Suppressor macrophage (primary cell): ENCODE results near the gene ADAM19.

Experiments used
- DNase-seq, 4 experiments: peaks; one replicate each; pipeline ENCODE4 v3.0.0-alpha.2; 2020 to 2022

ADAM19 gene

DNA sequence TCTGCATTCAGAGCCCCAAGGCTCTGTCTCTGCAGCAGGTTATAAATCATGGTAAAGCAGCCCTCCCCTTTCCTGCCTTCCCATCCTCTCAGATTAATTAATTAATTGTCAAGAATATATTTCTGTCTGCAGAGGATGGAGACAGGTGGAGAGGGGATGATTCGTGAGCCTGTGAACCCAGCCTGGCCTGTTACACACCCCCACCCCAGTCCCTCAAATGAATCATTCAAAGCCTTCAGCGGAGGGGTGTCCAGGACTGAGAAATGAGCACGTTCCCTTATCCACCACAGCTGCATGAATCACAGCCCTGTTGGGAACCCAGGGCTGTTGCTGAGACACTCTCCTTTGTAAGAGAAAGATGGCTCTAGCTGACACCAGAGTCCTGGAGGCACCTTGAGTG lies 59.6 kb downstream of the ADAM19 start:
- DNase-seq = no peak

DNA sequence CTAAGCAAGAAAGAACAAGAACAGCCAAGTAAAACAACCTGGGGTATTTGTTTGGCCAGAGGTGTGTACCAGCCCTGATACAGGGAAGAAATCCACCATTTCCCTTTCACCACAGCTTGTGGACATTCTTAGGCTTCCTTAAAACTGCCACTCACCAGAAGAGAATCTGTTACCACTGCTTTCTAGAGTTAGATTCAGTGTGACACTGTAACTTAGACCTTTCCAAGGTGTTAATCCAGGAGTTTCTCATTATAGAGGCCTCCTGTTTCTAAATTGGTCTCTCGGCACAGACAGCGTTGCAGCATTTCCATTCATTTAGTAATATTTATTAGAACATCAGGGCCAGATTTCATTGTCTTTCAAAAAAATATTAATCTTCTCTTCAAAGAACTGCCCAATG lies 60.6 kb downstream of the ADAM19 start:
- no peak for DNase-seq

DNA sequence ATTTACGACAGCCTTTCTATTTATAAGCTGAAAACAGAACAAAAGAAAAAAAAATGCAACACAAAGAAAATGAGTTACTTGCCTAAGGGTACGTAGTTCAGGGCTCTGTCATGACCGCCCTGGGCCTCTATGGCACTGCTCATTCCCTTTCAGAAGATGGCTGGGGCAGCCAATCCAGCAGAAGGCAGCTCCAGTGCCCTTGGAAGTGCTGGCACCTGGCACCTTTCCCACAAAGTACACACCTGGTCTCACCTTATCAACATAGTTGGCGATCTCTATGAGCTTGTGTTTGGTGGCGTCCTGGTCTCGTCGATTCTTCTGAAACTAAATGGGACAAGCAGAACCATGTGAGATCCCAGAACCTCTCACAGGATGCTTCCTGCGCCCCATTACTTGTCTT lies 62.4 kb downstream of the ADAM19 start:
- DNase-seq = no peak

- peak; percentile 85 to 91 (median 90) for DNase-seq
These were observed 63.6 kb downstream of the ADAM19 start for GRCh38 chr5:157511651-157512644.

- DNase-seq = no peak
These were observed 64.9 kb downstream of the ADAM19 start for GRCh38 chr5:157510682-157511081.

DNA sequence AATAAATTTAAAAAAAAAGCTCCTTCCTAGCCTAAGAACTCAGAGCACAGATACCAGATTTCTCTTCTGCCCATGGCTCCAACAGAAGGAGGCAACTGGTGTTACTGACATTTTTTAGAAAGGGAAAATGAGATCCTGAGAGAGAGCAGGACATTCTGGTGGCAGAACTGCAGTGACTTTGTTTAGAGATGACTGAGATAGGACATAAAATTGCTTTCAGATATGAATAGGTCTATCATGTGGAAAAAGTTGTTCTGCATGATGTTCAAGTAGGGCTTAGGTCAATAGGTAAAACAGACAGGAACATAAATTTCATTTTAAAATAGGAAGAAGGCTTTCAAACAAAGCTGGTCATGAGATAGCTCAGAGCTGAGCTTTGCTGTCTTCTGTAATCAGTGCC lies 66.0 kb downstream of the ADAM19 start:
- DNase-seq = no peak

- no peak for DNase-seq
These were observed 66.5 kb downstream of the ADAM19 start for GRCh38 chr5:157509093-157509492.

DNA sequence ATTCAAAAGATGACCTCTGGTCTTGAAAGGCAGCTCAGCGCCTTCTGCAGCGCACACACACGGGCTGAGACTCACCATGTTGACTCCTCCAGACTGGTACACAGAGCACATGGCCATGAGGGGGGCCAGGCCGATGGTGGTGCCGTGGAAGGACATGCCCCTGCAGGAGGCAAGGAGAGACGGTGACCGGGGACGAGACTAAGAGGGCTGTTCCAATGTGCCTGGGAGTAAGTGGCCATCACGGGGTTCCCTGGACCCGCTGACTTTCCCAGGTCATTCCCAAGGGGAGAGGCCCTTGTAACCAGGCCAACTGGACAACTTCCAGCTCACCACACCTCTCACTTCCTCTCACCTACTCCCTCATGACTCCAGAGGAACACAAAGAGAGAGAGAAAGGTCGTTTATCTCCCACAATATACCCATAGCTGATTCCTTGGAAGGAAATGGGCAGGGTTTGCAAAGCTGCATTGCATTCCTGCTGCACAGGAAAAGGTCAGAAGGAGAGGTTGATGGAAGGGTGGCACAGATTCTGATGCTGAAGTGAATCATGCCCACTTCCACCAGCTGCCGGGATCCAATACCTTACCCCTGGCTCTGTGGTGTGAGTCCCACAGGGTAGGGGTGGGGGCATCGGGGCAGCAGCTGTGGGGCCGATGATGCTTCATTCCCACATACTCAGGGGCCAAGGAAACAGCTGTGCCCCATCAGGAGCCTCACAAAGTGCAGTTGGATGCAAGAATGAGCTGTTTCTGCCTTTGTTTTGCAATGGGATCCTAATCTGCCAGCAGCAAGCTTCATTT lies 68.4 kb downstream of the ADAM19 start:
- no peak for DNase-seq

DNA sequence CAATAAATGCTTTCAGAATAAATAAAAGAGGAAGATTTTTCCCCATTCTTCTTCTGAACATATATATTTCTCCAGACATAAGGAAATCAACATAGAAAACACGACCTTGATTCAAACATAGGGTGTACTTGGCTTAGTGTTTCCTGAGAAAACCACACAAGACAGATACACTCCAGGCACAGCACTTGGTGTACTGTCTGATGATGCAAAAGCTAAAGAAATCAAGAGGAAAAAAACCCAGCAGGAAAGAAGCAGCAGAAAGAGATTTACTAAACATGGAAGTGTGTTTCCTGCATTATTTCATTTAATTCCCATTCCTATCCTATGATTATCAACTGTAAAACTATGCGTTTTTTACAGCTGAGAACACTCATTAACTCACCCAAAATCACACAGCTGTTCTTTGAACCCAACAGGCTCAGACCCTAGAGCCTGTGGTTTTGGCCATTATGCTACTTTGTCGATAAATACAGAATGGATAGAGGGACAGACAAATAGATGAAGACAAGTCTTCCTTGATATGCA lies 69.4 kb downstream of the ADAM19 start:
- DNase-seq = no peak

DNA sequence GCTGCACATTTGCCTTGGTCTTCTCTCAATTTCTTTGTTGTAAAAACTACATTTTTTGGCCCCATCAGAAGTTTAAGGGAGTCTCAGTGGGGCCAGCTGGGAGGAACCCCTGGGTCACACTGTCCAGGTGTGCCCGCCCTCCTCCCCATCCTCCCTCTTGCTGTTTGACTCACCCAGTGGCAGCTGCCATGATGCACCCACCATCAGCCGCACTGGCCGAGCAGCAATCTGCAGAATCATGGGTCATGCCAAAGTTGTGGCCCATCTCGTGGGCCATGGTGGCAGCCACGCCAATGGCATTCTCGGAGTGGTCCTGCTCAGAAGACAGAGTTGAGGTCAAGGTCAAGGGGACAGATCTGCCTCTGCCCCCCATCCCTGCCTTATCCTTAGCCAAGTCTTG lies 70.1 kb downstream of the ADAM19 start:
- no peak for DNase-seq

DNA sequence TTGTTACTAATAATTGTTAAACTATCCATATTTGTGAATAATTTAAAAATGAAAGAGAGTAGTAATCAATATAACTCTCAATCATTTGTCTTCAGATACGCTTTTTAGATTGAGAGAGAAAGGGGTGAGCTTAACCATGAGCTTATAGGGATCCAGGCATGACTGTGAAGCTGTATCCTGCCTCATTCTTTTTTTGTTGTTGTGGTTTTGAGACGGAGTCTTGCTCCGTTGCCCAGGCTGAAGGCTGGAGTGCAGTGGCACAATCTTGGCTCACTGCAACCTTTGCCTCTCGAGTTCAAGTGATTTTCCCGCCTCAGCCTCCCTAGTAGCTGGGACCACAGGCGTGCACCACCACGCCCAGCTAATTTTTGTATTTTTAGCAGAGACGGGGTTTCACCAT lies 71.5 kb downstream of the ADAM19 start:
- no peak for DNase-seq

DNA sequence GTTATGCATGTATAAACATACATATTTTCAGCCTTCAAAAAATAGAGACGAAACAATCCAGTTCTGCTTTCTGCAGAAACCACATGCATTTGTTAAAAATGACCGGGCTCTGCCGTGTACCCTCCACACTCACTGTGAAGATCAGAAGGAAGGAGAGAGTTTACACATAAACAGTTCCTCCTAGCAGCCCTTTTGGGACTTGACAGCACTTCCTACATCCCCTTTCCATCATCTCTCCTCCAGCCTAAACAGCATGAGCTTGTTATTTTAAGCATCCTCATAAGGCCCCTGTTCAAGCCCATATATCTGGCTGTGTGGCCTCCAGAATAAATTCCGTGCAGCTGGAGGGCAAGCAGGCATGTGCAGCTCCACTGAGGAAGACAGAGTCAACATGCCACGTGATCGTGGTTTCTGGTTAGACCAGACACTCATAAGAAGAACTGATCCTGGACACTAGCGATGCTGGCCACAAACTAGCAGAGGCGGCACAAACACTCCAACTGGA lies 73.4 kb downstream of the ADAM19 start:
- peak; percentile 70 to 85 (median 78) for DNase-seq

DNA sequence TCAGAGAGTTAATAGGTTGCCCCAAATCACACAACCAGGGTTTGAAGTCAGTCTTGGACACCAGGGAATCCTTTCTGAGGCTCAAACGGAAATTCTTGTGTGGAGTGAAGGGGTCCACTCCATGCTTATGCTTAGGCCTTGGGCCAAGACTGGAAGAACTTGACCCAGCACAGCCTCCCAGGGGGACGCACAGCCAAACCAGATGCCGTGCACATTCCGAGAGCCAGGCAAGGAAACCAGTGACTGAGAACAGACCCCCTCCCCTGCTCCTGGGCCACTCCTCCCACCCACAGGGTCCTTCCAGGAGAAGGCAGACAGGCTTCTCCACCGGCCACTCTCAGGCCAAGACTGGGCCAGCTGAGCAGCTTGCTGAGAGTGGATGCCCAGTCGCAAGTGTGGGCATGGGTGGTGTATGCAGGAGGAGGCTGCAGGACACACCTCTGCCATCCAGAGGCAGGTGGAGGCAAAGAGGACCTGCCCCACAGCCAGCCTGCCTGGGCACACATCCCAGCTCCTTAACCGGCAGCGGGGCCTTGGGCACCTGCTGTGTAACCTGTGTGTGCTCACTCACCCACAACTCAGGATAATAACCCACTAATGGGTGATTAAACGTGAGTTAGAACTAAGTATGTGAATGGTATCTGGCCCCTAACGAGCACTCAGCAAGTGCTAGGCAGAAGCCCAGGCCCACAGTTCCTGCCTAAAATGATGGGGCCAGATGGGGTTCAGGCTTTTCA lies 77.5 kb downstream of the ADAM19 start:
- no peak for DNase-seq

DNA sequence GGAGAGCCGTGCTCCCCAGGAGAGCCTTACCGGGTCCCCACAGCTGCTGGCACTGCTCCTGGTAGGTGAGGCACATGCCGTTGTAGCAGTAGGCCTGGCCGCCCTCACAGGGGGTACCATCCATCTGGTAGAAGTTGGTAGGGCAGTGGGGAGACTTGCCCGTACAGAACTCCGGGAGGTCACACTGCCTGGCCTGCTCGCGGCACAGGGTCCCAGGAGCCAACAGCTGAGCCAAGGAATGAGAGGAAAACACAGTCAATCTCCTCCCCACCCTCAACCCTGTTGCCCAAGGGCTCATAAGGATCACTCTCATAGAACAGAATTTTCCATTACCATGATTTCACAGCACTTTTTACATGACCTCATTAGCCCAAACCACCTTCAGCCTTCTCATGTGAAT lies 78.7 kb downstream of the ADAM19 start:
- no peak for DNase-seq

GRCh38 chr5:157494178-157494832 lies 81.3 kb downstream of the ADAM19 start:
- peak; percentile 87 to 94 (median 89) for DNase-seq

- DNase-seq = no peak
These were observed 82.7 kb downstream of the ADAM19 start for GRCh38 chr5:157492886-157493285.

DNA sequence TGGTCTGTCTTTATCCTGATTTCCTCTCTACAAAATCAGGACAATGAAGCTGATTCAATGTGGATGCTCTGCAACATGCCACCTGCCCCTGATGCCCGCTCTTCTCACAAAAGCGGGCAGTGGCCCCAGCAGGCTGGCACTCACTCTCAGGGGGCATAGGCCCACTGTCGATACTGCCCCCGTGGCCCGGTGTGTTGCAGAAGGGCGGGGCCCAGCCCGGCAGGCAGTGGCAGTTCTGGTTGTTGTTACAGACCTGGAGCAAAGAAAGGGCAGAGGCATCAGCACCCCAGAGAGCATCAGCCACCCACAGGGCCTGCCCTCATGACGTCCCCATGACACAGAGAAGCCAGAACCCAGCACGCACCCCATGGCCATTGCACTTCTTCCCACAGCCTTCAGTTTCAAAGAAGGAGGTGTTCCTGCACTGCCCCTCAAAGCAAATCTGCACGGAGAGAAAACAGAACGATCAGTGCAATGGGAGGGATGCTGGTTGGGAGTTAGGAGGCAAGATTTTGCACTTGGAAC lies 84.0 kb downstream of the ADAM19 start:
- DNase-seq = peak; percentile 21 to 51 (median 37)

GRCh38 chr5:157487358-157487757 lies 88.2 kb downstream of the ADAM19 start:
- no peak for DNase-seq

GRCh38 chr5:157486861-157487260 lies 88.7 kb downstream of the ADAM19 start:
- no peak for DNase-seq

GRCh38 chr5:157486221-157486681 lies 89.3 kb downstream of the ADAM19 start:
- no peak for DNase-seq

DNA sequence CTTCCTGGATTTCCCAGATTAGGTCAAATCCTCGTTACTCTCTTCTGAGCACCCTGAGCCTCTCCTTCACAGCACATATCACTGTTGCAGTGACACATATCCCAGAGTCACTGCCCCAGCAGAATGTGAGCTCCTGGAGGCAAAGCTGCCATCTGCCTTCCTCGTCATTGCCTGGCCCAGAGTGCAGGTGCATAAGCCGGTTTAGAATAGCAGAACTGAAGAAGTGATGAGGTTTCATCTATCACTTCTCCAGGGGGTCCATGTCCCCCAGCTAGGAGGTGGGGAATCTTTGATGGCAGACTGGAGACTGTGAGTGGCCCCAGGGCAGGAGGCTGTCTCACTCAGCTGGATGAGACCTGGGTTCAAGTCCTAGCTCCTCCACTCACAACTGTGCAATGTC lies 89.8 kb downstream of the ADAM19 start:
- DNase-seq = no peak
